RPMI8226 (cell line): ENCODE results near the gene ASTL.

Experiments
- DNase-seq: peaks from one replicate; pipeline ENCODE4 v3.0.0-alpha.2; 2015

Gene ASTL

GRCh38 chr2:96074156-96074555 is 64.1 kb downstream of the ASTL start:
- no peak for DNase-seq

DNA sequence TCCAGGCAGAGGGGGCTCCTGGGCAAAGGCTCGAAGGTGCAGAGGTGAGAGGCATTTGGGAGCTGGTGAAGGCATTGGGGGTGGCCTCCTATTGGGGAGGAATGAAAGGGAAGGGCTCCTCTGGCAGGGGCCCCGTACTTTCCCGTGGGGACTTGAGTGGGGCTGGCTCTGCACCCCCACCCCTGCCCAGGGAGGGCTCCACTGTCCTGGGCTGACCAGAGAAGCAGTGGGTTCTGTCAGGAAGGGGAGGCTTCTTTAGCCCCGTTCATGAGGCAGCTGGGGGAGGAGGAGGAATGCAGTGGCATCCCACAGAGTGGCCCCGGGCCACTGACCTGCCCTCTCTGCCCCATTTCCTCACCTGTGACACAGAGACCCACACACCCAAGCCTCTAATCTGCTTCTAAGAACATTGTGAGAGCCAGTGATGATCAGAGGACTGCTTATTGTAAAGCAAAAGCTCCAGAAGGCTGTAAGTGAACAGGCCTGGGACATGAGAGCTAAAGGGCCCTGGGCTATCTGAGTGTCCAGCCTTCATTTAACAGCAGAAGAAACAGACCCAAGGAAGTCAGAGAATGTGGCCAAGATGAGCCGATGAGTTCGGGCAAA is 65.0 kb downstream of the ASTL start:
- DNase-seq: no peak
